IMR-90 (cell line): ENCODE data around the gene MTCL3.

ENCODE experiments used
- ATAC-seq: fragments of 200-7000 bp; cut with Tn5 transposase; 2 replicates; pipeline ENCODE4 v1.9.1; 2020; ENCODE audit warnings: low read depth, mild to moderate bottlenecking, moderate library complexity
- BruUV-seq: library from RNA; stranded (reverse); fragments of 400-500 nt; replicated peaks from 2 replicates; lab custom pipeline; 2021; lab: Mats Ljungman, UMichigan
- CTCF ChIA-PET: fragments of 300-600 bp; formaldehyde crosslinking; extraction: SDS; loops from one replicate; lab custom pipeline; 2021; ENCODE audit warnings: antibody characterized with exemption; lab: Yijun Ruan, JAX
- POLR2A ChIA-PET: fragments of 300-600 bp; sonication (Branson Sonifier 250); formaldehyde crosslinking; loops from one replicate; lab custom pipeline; 2022; ENCODE audit warnings: antibody characterized with exemption; ENCODE audit not compliant: unreplicated experiment; lab: Charles Lee
- DNase-seq: peaks from one replicate; pipeline ENCODE4 v3.0.0; 2013
- H2AFZ ChIP-seq: replicated peaks from 2 replicates; pipeline ENCODE3; 2013; ENCODE audit warnings: low read length, mild to moderate bottlenecking; ENCODE audit not compliant: poor library complexity
- H2AK5ac ChIP-seq: 2 replicates; pipeline ENCODE4 v1.6.1; 2013; ENCODE audit warnings: low read depth, low read length, inconsistent platforms
- H2AK9ac ChIP-seq: replicated peaks from 2 replicates; pipeline ENCODE3; 2013; ENCODE audit warnings: mild to moderate bottlenecking, low read depth, low read length, moderate library complexity; ENCODE audit not compliant: poor library complexity
- H2BK120ac ChIP-seq: 2 replicates; pipeline ENCODE4 v1.6.1; 2013; ENCODE audit warnings: low read depth, low read length, inconsistent platforms
- H2BK15ac ChIP-seq: 3 replicates; pipeline ENCODE4 v1.6.1; 2013; ENCODE audit warnings: low read depth, low read length, inconsistent platforms
- H2BK20ac ChIP-seq: 2 replicates; pipeline ENCODE4 v1.6.1; 2013; ENCODE audit warnings: low read depth, mild to moderate bottlenecking, inconsistent platforms, low read length, moderate library complexity
- H2BK5ac ChIP-seq: 2 replicates; pipeline ENCODE4 v1.6.1; 2013; ENCODE audit warnings: mild to moderate bottlenecking, low read depth, low read length, inconsistent platforms; ENCODE audit not compliant: poor library complexity, severe bottlenecking
- H3K14ac ChIP-seq: replicated peaks from 2 replicates; pipeline ENCODE4 v1.6.1; 2013; ENCODE audit warnings: low read depth, low read length, inconsistent platforms
- H3K18ac ChIP-seq: 2 replicates; pipeline ENCODE4 v1.6.1; 2013; ENCODE audit warnings: low read depth, low read length, control low read depth
- H3K23ac ChIP-seq: 2 replicates; pipeline ENCODE4 v1.6.1; 2013; ENCODE audit warnings: low read depth, low read length, inconsistent platforms
- H3K27ac ChIP-seq: 2 replicates; pipeline ENCODE4 v1.5.1; 2013; ENCODE audit warnings: mild to moderate bottlenecking, control low read depth, low read length; ENCODE audit not compliant: insufficient read depth
- H3K27me3 ChIP-seq: 2 replicates; pipeline ENCODE4 v1.6.1; 2013; ENCODE audit warnings: low read length; ENCODE audit not compliant: control insufficient read depth, insufficient read depth
- H3K36me3 ChIP-seq: 2 replicates; pipeline ENCODE4 v1.6.1; 2013; ENCODE audit warnings: low read length, mixed read lengths; ENCODE audit not compliant: control insufficient read depth, insufficient read depth
- H3K4ac ChIP-seq: 2 replicates; pipeline ENCODE4 v1.6.1; 2013; ENCODE audit warnings: low read depth, low read length, inconsistent platforms
- H3K4me1 ChIP-seq: 2 replicates; pipeline ENCODE4 v1.6.1; 2013; ENCODE audit warnings: low read length, mixed read lengths; ENCODE audit not compliant: control insufficient read depth, insufficient read depth
- H3K4me2 ChIP-seq: 2 replicates; pipeline ENCODE4 v1.6.1; 2013; ENCODE audit warnings: low read depth, mild to moderate bottlenecking, control low read depth, low read length, moderate library complexity
- H3K4me3 ChIP-seq: 2 replicates; pipeline ENCODE4 v1.5.1; 2013; ENCODE audit warnings: low read depth, mild to moderate bottlenecking, control low read depth, low read length, moderate library complexity; ENCODE audit not compliant: insufficient read depth
- H3K56ac ChIP-seq: 2 replicates; pipeline ENCODE4 v1.6.1; 2013; ENCODE audit warnings: low read length, inconsistent platforms; ENCODE audit not compliant: insufficient read depth; ENCODE audit errors: extremely low read depth
- H3K79me1 ChIP-seq, 2 experiments: 2 replicates each; pipeline ENCODE4 v1.6.1; 2013; ENCODE audit warnings: low read length in 2 of 2, inconsistent platforms in 1 of 2, low read depth in 1 of 2
- H3K9ac ChIP-seq: 2 replicates; pipeline ENCODE4 v1.6.1; 2013; ENCODE audit warnings: low read depth, low read length, control low read depth
- H3K9me1 ChIP-seq: 2 replicates; pipeline ENCODE4 v1.6.1; 2013; ENCODE audit warnings: low read length, inconsistent platforms; ENCODE audit not compliant: insufficient read depth
- H3K9me3 ChIP-seq: 2 replicates; pipeline ENCODE4 v1.6.1; 2013; ENCODE audit warnings: low read length; ENCODE audit not compliant: control insufficient read depth, insufficient read depth
- H4K20me1 ChIP-seq: 2 replicates; pipeline ENCODE4 v1.6.1; 2013; ENCODE audit warnings: low read length, inconsistent platforms; ENCODE audit not compliant: insufficient read depth
- H4K5ac ChIP-seq: 2 replicates; pipeline ENCODE4 v1.6.1; 2013; ENCODE audit warnings: mild to moderate bottlenecking, low read depth, low read length, control low read depth
- H4K8ac ChIP-seq, 2 experiments: 2 replicates each; pipeline ENCODE4 v1.6.1; 2013; ENCODE audit warnings: low read depth in 2 of 2, low read length in 2 of 2, control low read depth in 1 of 2, inconsistent platforms in 1 of 2
- H4K91ac ChIP-seq: 2 replicates; pipeline ENCODE4 v1.6.1; 2013; ENCODE audit warnings: low read depth, low read length, inconsistent platforms; ENCODE audit not compliant: insufficient read depth
- CEBPB ChIP-seq: IDR thresholded peaks from 2 replicates; pipeline ENCODE4 v1.6.1; 2012; ENCODE audit warnings: low read depth, low read length, improper control_type of control experiment
- CHD1 ChIP-seq: IDR thresholded peaks from 2 replicates; pipeline ENCODE4 v1.6.1; 2012; ENCODE audit warnings: low read depth, low read length, improper control_type of control experiment
- CTCF ChIP-seq: conservative IDR thresholded peaks from 2 replicates; pipeline ENCODE4 v1.5.1; 2012; ENCODE audit warnings: mild to moderate bottlenecking, low read depth, low read length, improper control_type of control experiment
- FOS ChIP-seq: fragments of 150-350 bp; IDR thresholded peaks from 2 replicates; pipeline ENCODE4 v1.6.1; 2016; ENCODE audit warnings: low read depth, low read length
- MAFK ChIP-seq: IDR thresholded peaks from 2 replicates; pipeline ENCODE4 v1.6.1; 2012; ENCODE audit warnings: low read depth, low read length, improper control_type of control experiment
- MAZ ChIP-seq: IDR thresholded peaks from 2 replicates; pipeline ENCODE4 v1.6.1; 2012; ENCODE audit warnings: low read depth, mild to moderate bottlenecking, low read length, improper control_type of control experiment, moderate library complexity, borderline replicate concordance
- MXI1 ChIP-seq: IDR thresholded peaks from 2 replicates; pipeline ENCODE4 v1.6.1; 2012; ENCODE audit warnings: low read depth, mild to moderate bottlenecking, low read length, moderate library complexity, borderline replicate concordance
- POLR2A ChIP-seq: IDR thresholded peaks from 2 replicates; pipeline ENCODE4 v1.6.1; 2012; ENCODE audit warnings: mild to moderate bottlenecking, low read depth, low read length
- RCOR1 ChIP-seq: IDR thresholded peaks from 2 replicates; pipeline ENCODE4 v1.6.1; 2012; ENCODE audit warnings: mild to moderate bottlenecking, low read length, improper control_type of control experiment; ENCODE audit not compliant: insufficient replicate concordance
- RFX5 ChIP-seq: IDR thresholded peaks from 2 replicates; pipeline ENCODE4 v1.8.0; 2012; ENCODE audit warnings: low read depth, mild to moderate bottlenecking, low read length, moderate library complexity
- SMC3 ChIP-seq: fragments of 150-350 bp; IDR thresholded peaks from 2 replicates; pipeline ENCODE4 v1.6.1; 2016; ENCODE audit warnings: low read depth, mild to moderate bottlenecking, antibody characterized with exemption, low read length, moderate library complexity
- USF2 ChIP-seq: fragments of 150-350 bp; IDR thresholded peaks from 2 replicates; pipeline ENCODE4 v1.6.1; 2017; ENCODE audit warnings: mild to moderate bottlenecking, antibody characterized with exemption, low read length, low read depth
- WGBS, 2 experiments: methylation state at CpG; one replicate each; pipeline versions ENCODE4 v1.1.5 to v1.1.7; 2013; ENCODE audit warnings: missing lambda C conversion rate in 2 of 2; ENCODE audit not compliant: insufficient read length in 1 of 2; ENCODE audit errors: extremely low coverage in 2 of 2; 5-methylcytosine and 5-hydroxymethylcytosine counted together
- dilution Hi-C: fragments of 300-500 bp; cut with HindIII; formaldehyde crosslinking; loops from one replicate; pipeline ENCODE4 v1.14.3; 2018; ENCODE audit warnings: low sequenced_read_pairs; ENCODE audit not compliant: unreplicated experiment
- in situ Hi-C: fragments of 300-500 bp; cut with MboI; formaldehyde crosslinking; loops from 3 replicates; pipeline ENCODE4 v1.14.3; 2019; ENCODE audit warnings: low sequenced_read_pairs, inconsistent platforms, mixed read lengths
- intact Hi-C: fragments of 100-400 bp; cut with micrococcal nuclease; formaldehyde crosslinking; loops from 2 replicates; pipeline ENCODE4 v1.10.0; 2022

The MTCL3 gene

GRCh38 chr6:127561660-127562059 lies 42.5 kb upstream of the MTCL3 start:
- TF ChIP-seq MAZ (no peak), CTCF (no peak), USF2 (no peak), FOS (no peak), RCOR1 (no peak), RFX5 (no peak), CEBPB (no peak), CHD1 (no peak), MXI1 (no peak), POLR2A (no peak), MAFK (no peak), SMC3 (no peak)
- no peaks in the 10 kb centered on the region for H3K9me3 ChIP-seq
- no peak overlapping the region for H3K23ac ChIP-seq
- H2BK5ac ChIP-seq: no peak overlapping the region
- H3K36me3 ChIP-seq: no peaks in the 10 kb centered on the region
- H2AK9ac ChIP-seq: no peak overlapping the region
- H3K9me1 ChIP-seq: no peaks in the 10 kb centered on the region
- POLR2A ChIA-PET: no interaction called here
- H2BK15ac ChIP-seq: no peak overlapping the region
- in situ Hi-C loops: no loop called here
- no peak overlapping the region for H3K27ac ChIP-seq
- no CpG with 5 or more reads among the region's 1 CpG for WGBS, 2 experiments
- no peak overlapping the region for H4K5ac ChIP-seq
- DNase-seq (peak; percentile 35), ATAC-seq (no peak)
- H4K20me1 ChIP-seq: no peaks in the 10 kb centered on the region
- no peak overlapping the region for H3K56ac ChIP-seq
- H4K8ac ChIP-seq: no peak overlapping the region
- H2BK20ac ChIP-seq: no peak overlapping the region
- dilution Hi-C loops: no loop called here
- H4K91ac ChIP-seq: no peak overlapping the region
- H3K18ac ChIP-seq: no peak overlapping the region
- H2AFZ ChIP-seq: no peak overlapping the region
- H3K4me2 ChIP-seq: no peak overlapping the region
- no peaks in the 10 kb centered on the region for H3K4me1 ChIP-seq
- no peak overlapping the region for H3K14ac ChIP-seq
- CTCF ChIA-PET: no interaction called here
- H2BK120ac ChIP-seq: no peak overlapping the region
- H3K4ac ChIP-seq: no peak overlapping the region
- no peak overlapping the region for H2AK5ac ChIP-seq
- no peaks in the 10 kb centered on the region for H3K79me1 ChIP-seq
- intact Hi-C loops: no loop called here
- no TSS peak for BruUV-seq
- H3K9ac ChIP-seq: no peak overlapping the region
- H3K27me3 ChIP-seq: no peaks in the 10 kb centered on the region; the same call in 1 of the 2 replicates
- no peak overlapping the region for H3K4me3 ChIP-seq
